Fibroblast of villous mesenchyme (primary cell): ENCODE results near the gene UBE2S. TPM values are rescaled to one million over a fixed set of nuclear protein-coding genes. Genes with fewer than 3 reads are reported as not detected.

Source experiments
- DNase-seq: peaks from one replicate; pipeline ENCODE4 v3.0.0-alpha.2; 2010; ENCODE audit warnings: low read depth
- H3K4me3 ChIP-seq: 2 replicates; pipeline ENCODE4 v1.5.1; 2011; ENCODE audit warnings: low read depth, mild to moderate bottlenecking, low read length
- CTCF ChIP-seq: IDR thresholded peaks from 2 replicates; pipeline ENCODE4 v1.5.1; 2012; ENCODE audit warnings: low read depth, mild to moderate bottlenecking, low read length; ENCODE audit not compliant: insufficient read depth
- total RNA-seq: library from RNA; depleted of rRNA; stranded (reverse); fragments of >200 nt; gene quantifications from 2 replicates; pipeline ENCODE4 v1.2.3, GENCODE V29; 2012

UBE2S gene
- total RNA-seq, 1 donor: 108 TPM

DNA sequence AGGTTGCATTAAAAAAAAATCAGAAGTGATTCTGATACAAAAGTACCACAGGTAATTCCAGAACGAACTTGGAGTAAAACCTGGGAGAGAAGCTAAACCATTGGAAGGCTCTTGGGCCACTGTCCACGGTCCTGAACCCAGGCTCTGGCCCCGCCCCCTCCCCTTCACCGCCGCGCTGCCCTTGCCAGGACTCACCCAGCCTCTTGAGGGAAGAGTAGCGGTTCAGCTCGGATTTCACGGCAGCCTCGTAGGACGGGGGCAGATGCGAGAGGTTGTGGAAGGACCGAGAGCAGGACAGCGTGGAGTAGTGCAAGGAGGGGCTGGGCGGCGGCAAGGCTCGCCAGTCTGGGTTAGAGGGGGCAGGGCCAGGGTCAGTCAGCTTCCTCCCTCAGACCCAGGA, 29.8 kb upstream of the UBE2S start:
- no peak for TF ChIP-seq CTCF
- no peak overlapping the region for H3K4me3 ChIP-seq
- peak; percentile 57 for DNase-seq

DNA sequence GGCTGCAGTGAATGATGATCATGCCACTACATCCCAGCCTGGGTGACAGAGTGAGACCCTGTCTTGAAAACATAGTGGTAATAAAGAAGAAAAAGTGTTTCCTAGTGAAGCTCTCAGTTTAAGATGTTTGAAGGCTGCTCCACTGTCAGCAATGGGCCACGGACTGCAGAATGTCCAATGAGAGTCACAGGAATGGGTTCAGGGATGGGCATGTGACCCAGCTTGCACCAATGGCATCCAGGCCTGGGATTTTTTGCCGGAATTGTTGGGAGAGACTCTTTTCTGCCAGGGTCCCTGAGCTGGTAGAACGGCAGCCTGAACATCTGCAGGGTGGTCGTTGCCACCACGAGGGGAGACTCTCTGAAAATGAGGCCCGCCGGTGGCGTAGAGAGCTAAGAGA, 29.3 kb upstream of the UBE2S start:
- TF ChIP-seq CTCF: no peak
- H3K4me3 ChIP-seq: no peak overlapping the region
- DNase-seq: no peak

- TF ChIP-seq CTCF: no peak
- no peak for DNase-seq
- H3K4me3 ChIP-seq: no peak overlapping the region
Observed at GRCh38 chr19:55435020-55435419, 27.4 kb upstream of the UBE2S start.

GRCh38 chr19:55434356-55434919, 26.9 kb upstream of the UBE2S start:
- no peak for TF ChIP-seq CTCF
- no peak overlapping the region for H3K4me3 ChIP-seq

DNA sequence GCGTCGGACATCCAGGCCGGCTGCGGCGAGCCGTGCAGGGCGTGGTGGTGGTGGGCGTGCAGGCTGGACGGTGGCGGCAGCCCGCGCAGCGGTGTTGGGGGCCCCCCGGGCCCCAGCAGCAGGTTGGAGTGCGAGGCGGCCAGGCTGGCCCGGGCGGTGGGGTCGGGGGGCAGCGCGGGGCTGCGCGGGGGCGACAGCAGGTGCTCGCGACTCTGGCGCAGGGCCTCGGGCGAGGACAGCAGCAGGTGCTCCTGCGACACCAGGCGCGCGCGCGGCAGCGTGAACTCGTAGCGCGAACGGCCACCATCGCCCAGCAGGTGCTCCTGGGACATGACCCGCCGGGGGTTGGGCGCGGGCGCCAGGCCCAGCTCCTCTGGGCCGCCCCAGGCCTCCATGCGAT, 25.7 kb upstream of the UBE2S start:
- no peak overlapping the region for H3K4me3 ChIP-seq
- TF ChIP-seq CTCF: no peak
- DNase-seq: no peak

More at GRCh38 chr19:55434356-55434919, 26.9 kb upstream of the UBE2S start:
- DNase-seq: no peak

DNA sequence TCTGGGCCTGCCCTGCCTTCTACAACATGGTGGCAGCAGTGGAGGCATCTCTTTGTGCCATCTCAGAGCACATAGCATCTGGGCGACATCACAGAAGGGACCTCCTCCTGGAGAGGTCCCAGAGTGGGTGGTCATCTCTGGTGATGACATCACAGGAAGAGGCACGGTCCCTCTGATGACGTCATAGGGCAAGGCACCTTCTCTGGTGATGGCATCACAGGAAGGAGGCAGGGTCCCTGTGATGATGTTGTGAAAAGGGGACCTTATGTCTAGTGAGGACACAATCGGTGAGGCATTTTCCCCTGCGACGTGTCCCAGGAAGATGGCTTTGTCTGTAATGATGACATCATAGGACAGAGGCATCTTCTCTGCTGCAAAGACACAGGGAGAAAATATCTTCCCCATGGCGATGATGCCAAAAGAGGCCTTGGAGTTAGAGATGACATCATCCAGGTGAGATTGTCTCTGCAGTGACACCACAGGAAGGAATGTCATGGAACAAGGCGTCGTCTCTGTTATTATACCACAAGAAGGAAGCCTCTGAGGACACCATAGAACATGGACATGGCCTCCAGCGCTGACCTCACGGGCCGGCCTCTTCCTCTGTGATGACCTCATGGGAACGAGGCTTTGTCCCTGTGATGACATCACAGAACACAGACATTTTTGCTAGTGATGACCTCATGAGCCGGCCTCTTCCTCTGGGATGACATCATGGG, 24.8 kb upstream of the UBE2S start:
- TF ChIP-seq CTCF: no peak
- no peak for DNase-seq
- no peak overlapping the region for H3K4me3 ChIP-seq
